Measurements from ENCODE around the gene FASN. TPM values are rescaled to one million over a fixed set of nuclear protein-coding genes. Genes with fewer than 3 reads are reported as not detected.

Gene FASN
- total and polyA plus RNA-seq, 2 of the 13 experiments (the other 11 are each of a cell fraction or from before 2014, with no cell fraction given): 51.7 to 101 TPM

DNA sequence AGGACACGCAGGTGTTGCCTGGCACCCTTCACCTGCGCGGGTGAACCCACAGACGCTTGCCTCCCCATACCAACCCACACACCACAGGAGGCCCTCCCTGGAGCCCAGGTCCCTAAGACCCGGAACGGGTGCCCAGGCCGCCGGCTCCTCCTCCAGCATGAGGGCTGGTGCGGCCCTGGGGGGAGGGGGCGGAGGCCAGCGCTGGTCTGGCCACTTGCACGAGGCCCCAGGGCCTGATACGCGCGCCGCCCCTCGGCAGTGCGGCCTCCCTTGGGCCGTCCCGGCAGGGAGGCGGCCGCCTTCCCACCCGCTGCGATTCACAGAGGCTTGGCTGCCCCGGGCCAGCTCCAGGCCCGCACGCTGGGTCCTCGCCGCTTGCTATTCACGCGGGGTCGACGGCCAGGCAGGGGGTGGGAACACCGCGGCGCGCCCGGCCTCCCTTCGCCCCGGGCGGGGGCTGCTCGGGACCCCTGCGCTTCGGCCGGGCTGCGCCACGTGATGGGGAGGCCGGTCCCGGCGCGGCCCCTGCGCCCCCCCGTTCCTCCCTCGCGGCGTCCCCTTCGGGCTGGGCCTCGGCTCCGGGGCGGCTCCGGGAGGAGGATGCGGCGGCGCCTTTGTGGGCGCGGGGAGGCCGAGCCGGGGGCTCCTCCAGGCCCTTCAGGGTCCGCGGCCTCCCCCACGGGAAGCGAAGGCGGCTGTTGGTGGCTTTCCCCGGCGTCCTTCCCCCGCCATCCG, 685 bp downstream of the FASN start (continued):
- TF ChIP-seq, protein P1, sequence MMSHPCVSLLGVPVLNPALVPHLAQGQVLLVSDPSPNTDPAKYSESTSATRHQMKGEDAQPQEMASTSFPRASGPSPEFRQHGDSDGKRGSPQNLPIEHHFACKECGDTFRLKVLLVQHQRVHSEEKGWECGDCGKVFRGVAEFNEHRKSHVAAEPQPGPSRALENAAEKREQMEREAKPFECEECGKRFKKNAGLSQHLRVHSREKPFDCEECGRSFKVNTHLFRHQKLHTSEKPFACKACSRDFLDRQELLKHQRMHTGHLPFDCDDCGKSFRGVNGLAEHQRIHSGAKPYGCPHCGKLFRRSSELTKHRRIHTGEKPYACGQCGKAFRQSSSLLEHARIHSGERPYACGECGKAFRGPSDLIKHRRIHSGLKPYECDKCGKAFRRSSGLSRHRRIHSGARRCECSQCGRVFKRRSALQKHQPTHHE (CRISPR knock-in tag; IDR thresholded peaks at IDR 0.05; ENCODE audit: borderline replicate concordance): no peak
- no peak for TF ChIP-seq SIX1 (CRISPR knock-in tag; IDR thresholded peaks at IDR 0.05; ENCODE audit: borderline replicate concordance)
- peak; percentile 79 for TF ChIP-seq MEIS1 (CRISPR knock-in tag; IDR thresholded peaks at IDR 0.05; ENCODE audit: borderline replicate concordance)
- TF ChIP-seq FLYWCH1 (CRISPR knock-in tag; IDR thresholded peaks at IDR 0.05): no peak
- peak; percentile 50; the same call in 1 of the 2 replicates for TF ChIP-seq ZNF768 (CRISPR knock-in tag; IDR thresholded peaks at IDR 0.05)
- peak in 1 of 2 experiments; percentile 51; a peak in 1 of 4 replicates for TF ChIP-seq KLF16 (CRISPR knock-in tag; IDR thresholded peaks at IDR 0.05)
- 0 out of 2 replicates have a peak, but pooled peaks have one; percentile 39 for TF ChIP-seq HOXD1 (CRISPR knock-in tag; IDR thresholded peaks at IDR 0.05)
- TF ChIP-seq, protein P2, sequence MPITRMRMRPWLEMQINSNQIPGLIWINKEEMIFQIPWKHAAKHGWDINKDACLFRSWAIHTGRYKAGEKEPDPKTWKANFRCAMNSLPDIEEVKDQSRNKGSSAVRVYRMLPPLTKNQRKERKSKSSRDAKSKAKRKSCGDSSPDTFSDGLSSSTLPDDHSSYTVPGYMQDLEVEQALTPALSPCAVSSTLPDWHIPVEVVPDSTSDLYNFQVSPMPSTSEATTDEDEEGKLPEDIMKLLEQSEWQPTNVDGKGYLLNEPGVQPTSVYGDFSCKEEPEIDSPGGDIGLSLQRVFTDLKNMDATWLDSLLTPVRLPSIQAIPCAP (CRISPR knock-in tag; IDR thresholded peaks at IDR 0.05; ENCODE audit: low read depth): 0 out of 2 replicates have a peak, but pooled peaks have one; percentile 15
- TF ChIP-seq HOXA7 (CRISPR knock-in tag; IDR thresholded peaks at IDR 0.05): no peak
- no peak for TF ChIP-seq ZFP36L2 (CRISPR knock-in tag; IDR thresholded peaks at IDR 0.05)
- TF ChIP-seq AGO2 (optimal IDR thresholded peaks at IDR 0.05; ENCODE audit: low read depth, low read length): peak; percentile 93
- no peak for TF ChIP-seq ZBTB3 (CRISPR knock-in tag; IDR thresholded peaks at IDR 0.05; ENCODE audit: borderline replicate concordance, low read depth)
- TF ChIP-seq ZNF746 (CRISPR knock-in tag; IDR thresholded peaks at IDR 0.05): no peak
- no peak; the same call in 1 of the 2 replicates for TF ChIP-seq TGIF2 (CRISPR knock-in tag; IDR thresholded peaks at IDR 0.05)
- no peak for TF ChIP-seq SP140L (CRISPR knock-in tag; IDR thresholded peaks at IDR 0.05; ENCODE audit: borderline replicate concordance)
- TF ChIP-seq, protein P3, sequence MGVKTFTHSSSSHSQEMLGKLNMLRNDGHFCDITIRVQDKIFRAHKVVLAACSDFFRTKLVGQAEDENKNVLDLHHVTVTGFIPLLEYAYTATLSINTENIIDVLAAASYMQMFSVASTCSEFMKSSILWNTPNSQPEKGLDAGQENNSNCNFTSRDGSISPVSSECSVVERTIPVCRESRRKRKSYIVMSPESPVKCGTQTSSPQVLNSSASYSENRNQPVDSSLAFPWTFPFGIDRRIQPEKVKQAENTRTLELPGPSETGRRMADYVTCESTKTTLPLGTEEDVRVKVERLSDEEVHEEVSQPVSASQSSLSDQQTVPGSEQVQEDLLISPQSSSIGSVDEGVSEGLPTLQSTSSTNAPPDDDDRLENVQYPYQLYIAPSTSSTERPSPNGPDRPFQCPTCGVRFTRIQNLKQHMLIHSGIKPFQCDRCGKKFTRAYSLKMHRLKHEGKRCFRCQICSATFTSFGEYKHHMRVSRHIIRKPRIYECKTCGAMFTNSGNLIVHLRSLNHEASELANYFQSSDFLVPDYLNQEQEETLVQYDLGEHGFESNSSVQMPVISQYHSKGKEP (CRISPR knock-in tag; IDR thresholded peaks at IDR 0.05): no peak
- peak; percentile 54; the same call in 1 of the 2 replicates for TF ChIP-seq ISL2 (CRISPR knock-in tag; IDR thresholded peaks at IDR 0.05)
- no peak for TF ChIP-seq ZNF496 (CRISPR knock-in tag; IDR thresholded peaks at IDR 0.05; ENCODE audit: insufficient replicate concordance)
- peak; percentile 47; the same call in 1 of the 2 replicates for TF ChIP-seq ZNF563 (CRISPR knock-in tag; IDR thresholded peaks at IDR 0.05)
- TF ChIP-seq, protein P4, sequence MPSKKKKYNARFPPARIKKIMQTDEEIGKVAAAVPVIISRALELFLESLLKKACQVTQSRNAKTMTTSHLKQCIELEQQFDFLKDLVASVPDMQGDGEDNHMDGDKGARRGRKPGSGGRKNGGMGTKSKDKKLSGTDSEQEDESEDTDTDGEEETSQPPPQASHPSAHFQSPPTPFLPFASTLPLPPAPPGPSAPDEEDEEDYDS (CRISPR knock-in tag; IDR thresholded peaks at IDR 0.05): no peak
- peak; percentile 50; the same call in 1 of the 2 replicates for TF ChIP-seq ZNF619 (CRISPR knock-in tag; IDR thresholded peaks at IDR 0.05)
- TF ChIP-seq, protein P5, sequence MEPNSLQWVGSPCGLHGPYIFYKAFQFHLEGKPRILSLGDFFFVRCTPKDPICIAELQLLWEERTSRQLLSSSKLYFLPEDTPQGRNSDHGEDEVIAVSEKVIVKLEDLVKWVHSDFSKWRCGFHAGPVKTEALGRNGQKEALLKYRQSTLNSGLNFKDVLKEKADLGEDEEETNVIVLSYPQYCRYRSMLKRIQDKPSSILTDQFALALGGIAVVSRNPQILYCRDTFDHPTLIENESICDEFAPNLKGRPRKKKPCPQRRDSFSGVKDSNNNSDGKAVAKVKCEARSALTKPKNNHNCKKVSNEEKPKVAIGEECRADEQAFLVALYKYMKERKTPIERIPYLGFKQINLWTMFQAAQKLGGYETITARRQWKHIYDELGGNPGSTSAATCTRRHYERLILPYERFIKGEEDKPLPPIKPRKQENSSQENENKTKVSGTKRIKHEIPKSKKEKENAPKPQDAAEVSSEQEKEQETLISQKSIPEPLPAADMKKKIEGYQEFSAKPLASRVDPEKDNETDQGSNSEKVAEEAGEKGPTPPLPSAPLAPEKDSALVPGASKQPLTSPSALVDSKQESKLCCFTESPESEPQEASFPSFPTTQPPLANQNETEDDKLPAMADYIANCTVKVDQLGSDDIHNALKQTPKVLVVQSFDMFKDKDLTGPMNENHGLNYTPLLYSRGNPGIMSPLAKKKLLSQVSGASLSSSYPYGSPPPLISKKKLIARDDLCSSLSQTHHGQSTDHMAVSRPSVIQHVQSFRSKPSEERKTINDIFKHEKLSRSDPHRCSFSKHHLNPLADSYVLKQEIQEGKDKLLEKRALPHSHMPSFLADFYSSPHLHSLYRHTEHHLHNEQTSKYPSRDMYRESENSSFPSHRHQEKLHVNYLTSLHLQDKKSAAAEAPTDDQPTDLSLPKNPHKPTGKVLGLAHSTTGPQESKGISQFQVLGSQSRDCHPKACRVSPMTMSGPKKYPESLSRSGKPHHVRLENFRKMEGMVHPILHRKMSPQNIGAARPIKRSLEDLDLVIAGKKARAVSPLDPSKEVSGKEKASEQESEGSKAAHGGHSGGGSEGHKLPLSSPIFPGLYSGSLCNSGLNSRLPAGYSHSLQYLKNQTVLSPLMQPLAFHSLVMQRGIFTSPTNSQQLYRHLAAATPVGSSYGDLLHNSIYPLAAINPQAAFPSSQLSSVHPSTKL (CRISPR knock-in tag; IDR thresholded peaks at IDR 0.05): no peak

Data from HepG2 (cell line).